Measurements from ENCODE around the gene ALDH1L2. TPM values are rescaled to one million over a fixed set of nuclear protein-coding genes. Genes with fewer than 3 reads are reported as not detected.
A peak's percentile ranks its signal among the peaks of the same experiment; 100 is the strongest.
"Not testable (repeated sequence)": the region's sequence is repeated elsewhere in the genome, so short reads cannot be mapped to it uniquely, and the experiment has no call there.

ALDH1L2 gene
- total RNA-seq (2014; rRNA removed; shearing (Covaris generic)), result 0.09 and 0.34 TPM in 2 replicates

GRCh38 chr12:105084251-105085250 is at the start of gene ALDH1L2:
Gene ALDH1L2 (minus strand): TSS chr12:105084458. CDS start chr12:105084436, 22 bp downstream.
- DNase-seq (ENCODE audit: low spot score), result peak; percentile 56

GRCh38 chr12:105120551-105120950 is 36.3 kb upstream of the ALDH1L2 start:
- no peak for DNase-seq (ENCODE audit: low spot score)

DNA sequence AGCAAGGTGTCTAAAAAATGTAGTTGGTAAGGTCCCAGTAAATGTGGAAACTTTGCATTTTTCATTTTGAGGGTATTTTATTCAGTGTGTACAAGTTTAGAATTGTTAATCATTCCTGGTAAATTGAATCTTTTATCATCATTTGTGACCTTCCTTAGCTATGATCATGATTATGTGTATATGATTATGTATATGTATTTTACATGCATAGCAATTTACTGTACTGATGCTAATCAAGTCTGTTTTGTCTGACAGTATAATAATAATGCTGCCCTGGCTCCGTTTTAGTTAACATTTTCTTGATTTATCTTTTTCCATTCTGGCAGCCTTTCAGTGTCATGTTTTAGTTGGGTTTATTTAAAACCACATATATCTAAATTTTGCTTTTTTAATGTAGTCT is 32.7 kb upstream of the ALDH1L2 start:
- no peak for DNase-seq (ENCODE audit: low spot score)

DNA sequence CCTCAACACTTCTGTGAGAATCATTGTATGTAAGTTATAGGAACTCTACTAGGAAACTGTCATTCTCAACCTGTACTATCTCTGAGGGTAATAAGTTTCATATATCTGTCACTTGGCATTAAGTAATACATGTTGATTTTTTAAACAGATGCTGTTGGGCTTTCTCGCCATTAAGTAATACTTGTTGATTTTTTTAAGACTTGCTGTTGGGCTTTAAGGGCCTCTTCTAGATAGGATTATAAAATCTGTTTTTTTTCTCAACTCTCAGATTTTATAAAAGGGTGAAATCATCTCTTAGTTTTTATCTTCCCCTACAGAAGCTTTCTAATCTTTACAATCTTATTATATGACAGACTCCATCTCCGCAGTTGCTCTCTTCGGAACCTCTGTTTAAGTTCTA is 28.8 kb upstream of the ALDH1L2 start:
- no peak for DNase-seq (ENCODE audit: low spot score)

DNA sequence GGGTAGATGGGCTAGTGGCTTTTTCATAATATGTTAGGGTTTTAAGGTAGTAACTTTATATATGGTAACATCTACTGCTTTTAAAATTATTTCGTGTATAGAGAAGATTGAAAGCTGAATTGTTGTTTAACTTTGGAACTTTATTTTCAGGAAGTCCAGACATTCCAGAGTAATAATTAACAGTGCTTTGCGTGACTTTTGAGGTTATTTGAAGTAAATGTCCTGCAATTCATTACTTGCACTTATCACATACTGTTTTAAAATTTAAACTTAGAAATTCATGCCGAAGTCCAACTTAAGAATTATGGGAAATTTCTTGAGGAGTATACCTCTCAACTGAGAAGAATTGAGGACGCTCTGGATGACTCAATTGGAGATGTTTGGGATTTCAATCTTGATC is 26.6 kb upstream of the ALDH1L2 start:
- DNase-seq (ENCODE audit: low spot score), result no peak

- DNase-seq (ENCODE audit: low spot score), result peak; percentile 58
These were observed 25.4 kb upstream of the ALDH1L2 start for GRCh38 chr12:105109465-105110212.

GRCh38 chr12:105107494-105108371 is 23.5 kb upstream of the ALDH1L2 start, which contains the start of gene WASHC4:
Gene WASHC4 (plus strand): TSS chr12:105107731. CDS start chr12:105107801, 70 bp downstream.
- DNase-seq (ENCODE audit: low spot score), result peak; percentile 82

DNA sequence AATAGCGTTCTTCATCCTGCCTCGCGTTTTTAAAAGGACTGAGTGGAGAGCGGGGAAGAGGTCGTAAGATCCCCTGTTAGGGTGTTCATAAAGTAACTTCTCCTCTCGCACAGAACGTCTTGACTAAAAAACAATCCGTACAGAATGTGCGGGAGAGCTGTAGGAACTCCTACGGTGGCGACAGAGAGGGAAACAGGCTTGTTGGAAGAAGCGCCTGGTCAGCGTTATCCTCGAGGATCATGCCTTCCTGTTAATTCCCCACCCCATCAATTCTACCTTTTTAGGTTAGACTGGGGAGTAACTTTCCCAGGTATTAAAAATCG is 22.9 kb upstream of the ALDH1L2 start:
- DNase-seq (ENCODE audit: low spot score), result peak; percentile 38

DNA sequence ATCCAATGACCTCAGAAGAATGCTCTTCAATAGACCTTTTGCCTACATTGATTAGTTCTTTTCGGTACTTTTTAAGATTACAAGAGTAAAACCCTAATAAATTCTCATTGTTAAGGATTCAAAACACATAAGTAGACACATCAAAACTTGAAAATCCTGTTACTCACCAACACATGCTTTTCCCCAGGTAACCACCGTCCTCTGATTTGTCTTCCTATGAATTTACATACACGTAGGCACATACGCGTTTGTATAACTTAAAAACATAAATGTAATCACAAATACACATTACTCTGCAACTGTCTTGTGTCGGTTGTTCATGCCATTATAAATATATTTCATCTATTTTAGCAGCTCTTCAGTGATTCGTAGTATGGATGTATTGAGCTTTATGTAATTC is 22.4 kb upstream of the ALDH1L2 start:
- no peak for DNase-seq (ENCODE audit: low spot score)

DNA sequence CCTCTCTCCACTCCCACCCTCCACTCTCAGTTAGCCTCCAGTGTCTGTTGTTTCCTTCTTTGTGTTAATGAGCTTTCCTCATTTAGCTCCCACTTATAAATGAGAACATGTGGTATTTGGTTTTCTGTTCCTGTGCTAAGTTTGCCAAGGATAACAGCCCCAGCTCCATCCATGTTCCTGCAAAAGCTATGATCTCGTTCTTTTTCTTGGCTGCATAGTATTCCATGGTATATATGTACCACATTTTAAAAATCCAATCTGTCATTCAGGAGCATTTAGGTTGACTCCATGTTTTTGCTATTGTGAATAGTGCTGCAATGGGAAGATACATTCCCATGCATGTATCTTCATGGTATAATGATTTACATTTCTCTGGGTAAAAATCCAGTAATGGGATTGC is 20.5 kb upstream of the ALDH1L2 start:
- DNase-seq (ENCODE audit: low spot score), result no peak

- no peak for DNase-seq (ENCODE audit: low spot score)
These were observed 18.4 kb upstream of the ALDH1L2 start for GRCh38 chr12:105102673-105103072.

GRCh38 chr12:105100998-105101397 is 16.7 kb upstream of the ALDH1L2 start:
- no peak for DNase-seq (ENCODE audit: low spot score)

GRCh38 chr12:105100207-105100985 is 16.1 kb upstream of the ALDH1L2 start:
- peak; percentile 51 for DNase-seq (ENCODE audit: low spot score)

DNA sequence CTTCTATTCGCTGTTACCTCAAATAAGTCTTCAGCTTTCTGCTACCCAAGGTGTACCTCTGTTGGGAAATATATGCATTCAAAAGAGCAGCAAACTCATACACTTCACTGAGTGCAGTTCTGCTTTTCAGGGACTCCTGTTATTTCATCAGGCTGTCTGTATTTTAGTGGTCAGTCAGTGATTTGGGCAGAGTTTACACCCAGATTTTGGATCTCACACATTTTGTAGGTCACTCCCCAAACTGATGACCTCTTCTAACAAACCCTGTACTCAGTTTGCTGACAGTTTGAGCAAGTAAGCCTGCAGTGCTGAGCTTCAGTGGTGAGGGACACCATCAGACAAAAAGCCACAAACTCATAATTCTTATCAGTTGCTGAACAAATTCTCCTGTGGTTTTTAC is 15.1 kb upstream of the ALDH1L2 start:
- DNase-seq (ENCODE audit: low spot score), result no peak

- DNase-seq (ENCODE audit: low spot score), result not testable (repeated sequence)
These were observed 11.1 kb upstream of the ALDH1L2 start for GRCh38 chr12:105095338-105095737.

DNA sequence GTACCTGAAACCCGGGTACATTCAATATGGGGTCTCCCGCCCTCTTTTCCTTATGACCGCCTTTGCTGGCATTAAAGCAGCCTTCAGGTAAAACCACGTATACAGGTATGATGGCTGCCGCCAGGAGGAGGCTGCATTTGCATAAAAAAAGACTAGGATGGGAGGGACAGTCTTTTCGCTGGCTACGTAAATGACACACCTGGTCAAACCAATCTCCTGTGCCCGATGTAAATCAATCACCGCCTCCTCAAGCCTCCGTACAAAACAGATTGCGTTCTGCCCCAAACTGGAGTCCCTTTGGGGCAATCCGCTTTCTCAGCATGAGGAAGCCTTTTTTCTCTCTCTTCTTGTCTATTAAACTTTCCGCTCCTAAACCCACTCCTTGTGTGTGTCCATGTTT is 8.1 kb upstream of the ALDH1L2 start:
- DNase-seq (ENCODE audit: low spot score), result no peak

DNA sequence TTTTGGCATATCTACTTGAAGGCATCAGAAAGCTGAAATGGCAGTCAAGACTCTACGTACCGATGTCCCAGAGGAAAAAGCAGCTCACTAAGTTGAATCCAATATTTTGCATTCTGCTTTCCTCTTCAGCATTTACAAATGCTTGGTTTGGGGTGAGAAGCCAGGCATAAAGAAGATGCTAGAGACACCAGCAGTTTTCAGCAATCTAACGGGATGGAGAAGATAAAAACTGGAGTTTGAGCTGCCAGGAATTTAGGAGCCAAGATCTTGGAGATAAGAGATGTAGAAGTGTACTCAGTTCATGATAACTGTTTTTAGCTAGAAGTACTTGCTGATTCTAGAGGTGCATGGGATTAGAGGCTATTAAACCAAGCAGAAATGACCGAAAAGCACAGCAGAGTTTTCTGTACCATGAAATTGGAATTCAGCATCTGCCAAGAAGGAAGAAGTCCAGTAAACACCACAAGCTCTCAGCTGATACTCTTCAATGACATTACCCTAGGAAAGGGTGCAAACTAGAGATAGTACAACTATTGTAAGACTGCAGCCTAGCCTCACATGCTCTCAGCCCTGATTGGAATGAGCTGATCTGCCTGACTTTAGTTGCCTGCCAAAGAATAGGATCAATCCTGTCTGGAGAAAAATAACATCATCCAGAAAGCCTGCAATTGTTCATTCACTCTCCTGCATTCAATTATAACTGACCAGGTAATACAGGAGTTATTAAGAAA is 7.4 kb upstream of the ALDH1L2 start:
- DNase-seq (ENCODE audit: low spot score), result no peak

DNA sequence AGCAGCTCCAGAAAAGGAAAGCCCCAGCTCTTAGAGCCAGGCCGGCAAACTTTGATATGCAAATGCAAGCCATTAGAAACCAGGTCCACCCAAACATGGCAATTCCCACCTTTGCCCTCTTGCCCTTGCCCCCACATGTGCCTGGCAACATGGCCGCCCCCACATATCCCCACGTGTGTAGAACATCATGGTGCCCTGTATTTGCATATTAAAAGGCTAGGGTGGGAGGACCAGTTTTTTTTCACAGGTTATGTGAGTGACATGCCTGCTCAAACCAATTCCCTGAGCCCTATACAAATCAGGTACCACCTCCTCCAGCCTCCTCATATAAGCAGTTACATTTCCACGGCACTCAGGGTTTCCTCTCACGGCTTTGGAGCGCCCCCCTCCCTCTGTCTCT is 6.1 kb upstream of the ALDH1L2 start:
- DNase-seq (ENCODE audit: low spot score), result no peak

DNA sequence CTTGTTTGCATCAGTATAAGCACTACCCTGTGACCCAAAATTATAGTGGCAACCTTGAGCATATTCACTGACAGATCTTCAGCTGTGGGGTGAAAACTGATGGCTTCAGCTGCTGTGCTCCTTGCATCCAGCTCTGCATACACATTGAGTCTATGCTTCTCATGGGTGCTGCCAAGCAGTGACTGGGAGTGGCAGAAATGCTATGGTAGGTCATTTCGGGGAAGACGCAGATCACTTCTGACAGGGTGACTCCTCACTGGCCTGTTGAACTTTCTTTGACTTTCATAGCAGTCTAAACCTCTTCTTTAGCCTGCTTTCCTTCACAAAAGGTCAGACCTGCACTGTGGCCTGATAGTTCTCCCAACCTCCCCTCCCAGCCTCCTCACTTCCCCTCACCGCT is 5.6 kb upstream of the ALDH1L2 start:
- DNase-seq (ENCODE audit: low spot score), result no peak

GRCh38 chr12:105085501-105085900 is 1.2 kb upstream of the ALDH1L2 start:
- no peak for DNase-seq (ENCODE audit: low spot score)
